Spleen (tissue), 13 donors: ENCODE data around the gene TERB2. TPM values are rescaled to one million over a fixed set of nuclear protein-coding genes. Genes with fewer than 3 reads are reported as not detected.
"Not testable (repeated sequence)": the region's sequence is repeated elsewhere in the genome, so short reads cannot be mapped to it uniquely, and the experiment has no call there.

Source experiments
- DNase-seq: peaks from one replicate; pipeline ENCODE4 v3.0.0-alpha.2; 2020
- H3K27ac ChIP-seq, 8 donors: fragments of 200-600 bp; sonication (generic) in 7 of 8; 1 replicate in 4 of 8; 2 replicates in 4 of 8; pipeline versions ENCODE4 v1.5.0 to v1.8.0; 2016 to 2021; ENCODE audit warnings: inconsistent platforms in 4 of 8, mild to moderate bottlenecking in 4 of 8, moderate library complexity in 1 of 8
- H3K27me3 ChIP-seq, 7 donors: fragments of 200-600 bp; sonication (generic) in 6 of 7; replicated peaks in 1 of 7; 1 replicate in 4 of 7; 2 replicates in 3 of 7; pipeline versions ENCODE4 v1.5.0 to v1.8.0; 2016 to 2021; ENCODE audit warnings: inconsistent platforms in 3 of 7, mild to moderate bottlenecking in 1 of 7
- H3K36me3 ChIP-seq, 6 donors: fragments of 200-600 bp; sonication (generic) in 5 of 6; 1 replicate in 4 of 6; 2 replicates in 2 of 6; pipeline versions ENCODE4 v1.5.0 to v1.8.0; 2016 to 2021; ENCODE audit warnings: inconsistent platforms in 2 of 6
- H3K4me1 ChIP-seq, 6 donors: fragments of 200-600 bp; sonication (generic) in 5 of 6; 1 replicate in 3 of 6; 2 replicates in 3 of 6; pipeline versions ENCODE4 v1.5.0 to v1.8.0; 2016 to 2021; ENCODE audit warnings: inconsistent platforms in 3 of 6
- H3K4me3 ChIP-seq, 8 donors: fragments of 200-600 bp; sonication (generic) in 7 of 8; 1 replicate in 4 of 8; 2 replicates in 4 of 8; pipeline versions ENCODE4 v1.5.0 to v1.8.0; 2016 to 2021; ENCODE audit warnings: inconsistent platforms in 4 of 8, mild to moderate bottlenecking in 4 of 8, moderate library complexity in 2 of 8
- H3K9me3 ChIP-seq, 8 donors: fragments of 200-600 bp; sonication (generic) in 7 of 8; 1 replicate in 4 of 8; 2 replicates in 4 of 8; pipeline versions ENCODE4 v1.5.0 to v1.8.0; 2016 to 2021; ENCODE audit warnings: inconsistent platforms in 4 of 8
- CTCF ChIP-seq, 11 experiments: fragments of 200-600 bp in 7 of 11; fragments of 450-650 bp in 4 of 11; sonication (generic) in 4 of 11; IDR thresholded peaks in 8 of 11; conservative IDR thresholded peaks in 3 of 11; 1 replicate in 7 of 11; 2 replicates in 4 of 11; pipeline versions ENCODE4 v1.4.0 to v1.8.0; 2016 to 2021; ENCODE audit warnings: antibody characterized with exemption in 11 of 11, inconsistent platforms in 4 of 11, mild to moderate bottlenecking in 1 of 11
- POLR2A ChIP-seq, 3 donors: fragments of 450-650 bp; IDR thresholded peaks; one replicate each; pipeline ENCODE4 v1.5.1; 2017; ENCODE audit warnings: antibody characterized with exemption in 3 of 3, mild to moderate bottlenecking in 1 of 3
- POLR2AphosphoS5 ChIP-seq, 3 donors: sonication (generic); formaldehyde crosslinking; IDR thresholded peaks; one replicate each; pipeline ENCODE4 v1.5.1; 2017; ENCODE audit warnings: antibody characterized with exemption in 3 of 3
- WGBS, 5 donors: extraction: QIAGEN DNeasy Blood & Tissue Kit in 3 of 5; methylation state at CpG; one replicate each; pipeline versions ENCODE4 v1.1.5 to v1.1.7; 2013 to 2018; 5-methylcytosine and 5-hydroxymethylcytosine counted together
- intact Hi-C: fragments of 100-400 bp; cut with DNase I; formaldehyde crosslinking; loops from one replicate; pipeline ENCODE4 v1.15.0; 2023; ENCODE audit warnings: low total_unique reads
- long read RNA-seq, 2 donors: transcript quantifications; one replicate each; lab custom pipeline, GENCODE V29; 2026
- polyA plus RNA-seq, 3 donors: library from polyadenylated mRNA; stranded (reverse); fragments of 200-250 nt; gene quantifications; one replicate each; pipeline ENCODE4 v1.2.1, GENCODE V29; 2013
- total RNA-seq, 7 donors: library from RNA; depleted of rRNA in 3 of 7; stranded (reverse); fragments of >200 nt in 3 of 7; fragmentation: NEBNext Ultra II Directional in 4 of 7; extraction: Animal tissue kit (Norgen Biotek cat#: 25700) in 4 of 7; gene quantifications; one replicate each; pipeline versions ENCODE4 v1.1.0 to v1.2.1, GENCODE V29; 2016 to 2021
- donor health status: healthy with polysubstance abuse.
- donor health status: DM: no; HTN: no; CAD: no; lungs with moderate emphysema.
- donor health status: DM: no; HTN: no; CAD: no.
- donor health status: Bipolar disorder and iron deficiency.
- donor health status: healthy.
- donor health status: DM: no; HTN: no; CAD: no.
- donor health status: DM: yes; HTN: yes; CAD: no.

TERB2 gene, protein sequence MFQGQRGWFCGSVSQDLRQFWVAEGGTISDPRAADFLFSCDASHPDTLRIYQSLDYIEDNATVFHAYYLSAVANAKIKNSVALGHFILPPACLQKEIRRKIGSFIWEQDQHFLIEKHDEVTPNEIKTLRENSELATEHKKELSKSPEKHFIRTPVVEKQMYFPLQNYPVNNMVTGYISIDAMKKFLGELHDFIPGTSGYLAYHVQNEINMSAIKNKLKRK
- not detected for total RNA-seq
- polyA plus RNA-seq, result not detected
- long read RNA-seq, donor 1, result 0 reads
- long read RNA-seq, donor 2, result 0 reads

GRCh38 chr15:44956388-44956787 lies at the start of gene TERB2:
Gene TERB2, plus strand, starts transcription at chr15:44956687. Its CDS starts 32 bp downstream, at chr15:44956719.
- TF ChIP-seq CTCF (IDR thresholded peaks at IDR 0.05 in 8 of 11, conservative IDR thresholded peaks at IDR 0.05 in 3 of 11) (no peak), POLR2A (IDR thresholded peaks at IDR 0.05) (no peak), POLR2AphosphoS5 (IDR thresholded peaks at IDR 0.05) (no peak)
- WGBS, 5 donors, result 91 to 97% (median 93%) methylated on average over 13 of the region's 13 CpGs
- Histone ChIP-seq H3K4me3 (no peak within 1 kb of the TSS), H3K27ac (no peak within 1 kb of the TSS), H3K27me3 (no peaks in the 10 kb centered on the region), H3K9me3 (no peaks in the 10 kb centered on the region), H3K4me1 (no peaks in the 10 kb centered on the region), H3K36me3 (no peaks in the 10 kb centered on the region)
- no peak for DNase-seq
- intact Hi-C loops, result no loop called here

GRCh38 chr15:44909423-44909822 lies 47.1 kb upstream of the TERB2 start:
- Histone ChIP-seq H3K27ac (no peak overlapping the region), H3K27me3 (no peaks in the 10 kb centered on the region), H3K4me3 (no peak overlapping the region), H3K36me3 (no peaks in the 10 kb centered on the region), H3K4me1 (no peaks in the 10 kb centered on the region), H3K9me3 (peaks cover 0 to 5% (median 0%) of the 10 kb centered on the region in 8 donors)
- intact Hi-C loops, result no loop called here
- WGBS, 5 donors, result 44 to 47% (median 44%) methylated on average over 2 of the region's 2 CpGs
- no peak for DNase-seq
- TF ChIP-seq POLR2AphosphoS5 (IDR thresholded peaks at IDR 0.05), result no peak
- no peak for TF ChIP-seq CTCF (IDR thresholded peaks at IDR 0.05 in 8 of 11, conservative IDR thresholded peaks at IDR 0.05 in 3 of 11)
- TF ChIP-seq POLR2A (IDR thresholded peaks at IDR 0.05), result no peak

DNA sequence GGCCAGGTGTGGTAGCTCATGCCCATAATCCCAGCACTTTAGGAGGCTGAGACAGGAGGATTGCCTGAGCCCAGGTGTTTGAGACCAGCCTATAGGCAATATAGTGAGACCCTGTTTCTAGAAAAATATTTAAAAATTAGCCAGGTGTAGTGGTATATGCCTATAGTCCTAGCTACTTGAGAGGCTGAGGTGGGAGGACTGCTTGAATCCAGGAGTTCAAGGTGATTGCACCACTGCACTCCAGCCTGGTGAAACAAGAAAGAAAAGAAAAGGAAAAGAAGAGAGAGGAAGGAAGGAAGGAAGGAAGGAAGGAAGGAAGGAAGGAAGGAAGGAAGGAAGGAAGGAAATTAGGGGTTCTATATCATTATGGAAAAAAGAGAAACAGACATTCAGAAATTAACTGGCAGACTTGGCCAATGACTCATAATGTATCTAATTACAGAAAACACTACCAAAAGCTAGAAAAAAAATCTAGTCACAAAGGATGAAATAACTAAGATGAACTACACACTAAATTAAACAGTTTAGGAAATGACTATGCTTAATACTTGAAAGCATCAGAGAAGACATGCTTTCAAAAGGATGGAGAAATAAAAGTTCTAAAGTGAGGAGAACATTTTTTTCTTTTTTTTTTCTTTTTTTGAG lies 45.4 kb upstream of the TERB2 start:
- TF ChIP-seq POLR2AphosphoS5 (IDR thresholded peaks at IDR 0.05) (no peak), CTCF (IDR thresholded peaks at IDR 0.05 in 8 of 11, conservative IDR thresholded peaks at IDR 0.05 in 3 of 11) (no peak), POLR2A (IDR thresholded peaks at IDR 0.05) (no peak)
- DNase-seq, result no peak

GRCh38 chr15:44912186-44912585 lies 44.3 kb upstream of the TERB2 start:
- DNase-seq, H3K9me3 ChIP-seq, H3K4me1 ChIP-seq, H3K36me3 ChIP-seq, intact Hi-C loops, H3K4me3 ChIP-seq, H3K27me3 ChIP-seq, H3K27ac ChIP-seq: not testable (repeated sequence)
- 87 to 98% (median 92%) methylated on average over 1 of the region's 1 CpG for WGBS, 5 donors

More for the DNA sequence above, 45.4 kb upstream of the TERB2 start:
- H3K27me3 ChIP-seq, result no peaks in the 10 kb centered on the region
- no peak overlapping the region for H3K27ac ChIP-seq
- no peak overlapping the region for H3K4me3 ChIP-seq
- no peaks in the 10 kb centered on the region for H3K4me1 ChIP-seq
- peaks cover 0 to 5% (median 0%) of the 10 kb centered on the region in 8 donors for H3K9me3 ChIP-seq
- H3K36me3 ChIP-seq, result no peaks in the 10 kb centered on the region
- intact Hi-C loops, result no loop called here

GRCh38 chr15:44912974-44913448 lies 43.5 kb upstream of the TERB2 start:
- H3K4me1 ChIP-seq, H3K4me3 ChIP-seq, H3K27me3 ChIP-seq, H3K27ac ChIP-seq, H3K9me3 ChIP-seq, intact Hi-C loops, DNase-seq, H3K36me3 ChIP-seq: not testable (repeated sequence)
- 50 to 71% (median 61%) methylated on average over 3 of the region's 3 CpGs for WGBS, 5 donors
